Measurements from ENCODE around the gene ACACB. TPM values are rescaled to one million over a fixed set of nuclear protein-coding genes. Genes with fewer than 3 reads are reported as not detected.
A peak's percentile ranks its signal among the peaks of the same experiment; 100 is the strongest.

ACACB gene
- total and polyA plus RNA-seq, 2 donors (not counting 3 experiments of a cell fraction or from before 2014, with no cell fraction given): 1.3 to 5.7 TPM

GRCh38 chr12:109263439-109263838, 147.1 kb downstream of the ACACB start:
- TF ChIP-seq FOS (IDR thresholded peaks at IDR 0.05; ENCODE audit: borderline replicate concordance, insufficient read depth, low read length): no peak
- TF ChIP-seq GATA2 (IDR thresholded peaks at IDR 0.05; ENCODE audit: insufficient read depth, insufficient read length, low read depth, low read length): no peak
- TF ChIP-seq POLR2A (IDR thresholded peaks at IDR 0.05; ENCODE audit: low read depth, low read length): no peak
- no peak for TF ChIP-seq MYC (IDR thresholded peaks at IDR 0.05; ENCODE audit: low read depth, low read length)
- no TSS peak for BruUV-seq (replicated peaks)
- dilution Hi-C loops (cut with MboI; ENCODE audit: extremely low pct_ligation_motif_present, low sequenced_read_pairs): no loop called here
- ChIA-PET CTCF (interaction anchor here (0.5 to 6.8 kb wide), 16 partner anchors 8 to 152 kb away, joined by 3 to 190 read pairs (median 4); no protein-coding TSS in a partner anchor), POLR2A (no interaction called here)
- Histone ChIP-seq H3K9me1 (replicated peaks; ENCODE audit: control insufficient read depth, extremely low read depth, insufficient read depth, low read length) (no peaks in the 10 kb centered on the region), H2AFZ (ENCODE audit: low read depth, low read length) (no peak overlapping the region), H3K4me3 (replicated peaks in 1 of 3; ENCODE audit: insufficient read depth in 1 of 3, low read depth in 1 of 3, low read length in 3 of 3) (no peak overlapping the region), H3K4me2 (ENCODE audit: insufficient read depth, low read length) (no peak overlapping the region), H3K4me1 (ENCODE audit: control insufficient read depth, extremely low read depth, insufficient read depth, low read length) (no peaks in the 10 kb centered on the region), H3K27me3 (ENCODE audit: control insufficient read depth in 2 of 2, insufficient read depth in 2 of 2, low read length in 2 of 2) (no peaks in the 10 kb centered on the region), H3K9me3 (replicated peaks; ENCODE audit: control insufficient read depth, insufficient read depth, low read length) (no peaks in the 10 kb centered on the region), H3K36me3 (ENCODE audit: control insufficient read depth in 2 of 2, extremely low read depth in 1 of 2, insufficient read depth in 2 of 2, low read length in 2 of 2) (no peaks in the 10 kb centered on the region), H3K27ac (ENCODE audit: insufficient read depth, low read depth, low read length) (no peak overlapping the region), H4K20me1 (replicated peaks; ENCODE audit: control insufficient read depth, extremely low read depth, insufficient read depth, low read length) (no peaks in the 10 kb centered on the region), H3K9ac (replicated peaks; ENCODE audit: extremely low read depth, insufficient read depth, low read length) (no peak overlapping the region), H3K79me2 (ENCODE audit: control insufficient read depth, insufficient read depth, low read length) (no peaks in the 10 kb centered on the region)
- intact Hi-C loops (cut with micrococcal nuclease): loop anchor here (5.0 kb wide), 1 partner anchor 151 kb away; no protein-coding TSS in a partner anchor
- FAIRE-seq: no peak
- DNase-seq (ENCODE audit: low read depth, low spot score): no peak

- Histone ChIP-seq H3K27me3 (ENCODE audit: control insufficient read depth in 2 of 2, insufficient read depth in 2 of 2, low read length in 2 of 2) (no peaks in the 10 kb centered on the region), H4K20me1 (replicated peaks; ENCODE audit: control insufficient read depth, extremely low read depth, insufficient read depth, low read length) (no peaks in the 10 kb centered on the region), H3K9ac (replicated peaks; ENCODE audit: extremely low read depth, insufficient read depth, low read length) (no peak overlapping the region), H3K36me3 (ENCODE audit: control insufficient read depth in 2 of 2, extremely low read depth in 1 of 2, insufficient read depth in 2 of 2, low read length in 2 of 2) (no peaks in the 10 kb centered on the region), H3K4me1 (ENCODE audit: control insufficient read depth, extremely low read depth, insufficient read depth, low read length) (no peaks in the 10 kb centered on the region), H2AFZ (ENCODE audit: low read depth, low read length) (no peak overlapping the region), H3K27ac (ENCODE audit: insufficient read depth, low read depth, low read length) (no peak overlapping the region), H3K79me2 (ENCODE audit: control insufficient read depth, insufficient read depth, low read length) (no peaks in the 10 kb centered on the region), H3K9me1 (replicated peaks; ENCODE audit: control insufficient read depth, extremely low read depth, insufficient read depth, low read length) (no peaks in the 10 kb centered on the region), H3K4me3 (replicated peaks in 1 of 3; ENCODE audit: insufficient read depth in 1 of 3, low read depth in 1 of 3, low read length in 3 of 3) (no peak overlapping the region), H3K4me2 (ENCODE audit: insufficient read depth, low read length) (no peak overlapping the region), H3K9me3 (replicated peaks; ENCODE audit: control insufficient read depth, insufficient read depth, low read length) (no peaks in the 10 kb centered on the region)
- dilution Hi-C loops (cut with MboI; ENCODE audit: extremely low pct_ligation_motif_present, low sequenced_read_pairs): no loop called here
- TF ChIP-seq EZH2 (IDR thresholded peaks at IDR 0.05; ENCODE audit: borderline replicate concordance, low read depth, low read length, severe bottlenecking) (no peak), CTCF (IDR thresholded peaks at IDR 0.05; ENCODE audit: extremely low read depth in 1 of 2, insufficient read depth in 1 of 2, low read depth in 1 of 2, low read length in 2 of 2) (peak; percentile 86 to 91), POLR2AphosphoS5 (IDR thresholded peaks at IDR 0.05; ENCODE audit: insufficient read depth, low read depth, low read length) (no peak), MYC (IDR thresholded peaks at IDR 0.05; ENCODE audit: low read depth, low read length) (no peak)
- CTCF ChIA-PET: interaction anchor here (0.5 to 6.8 kb wide), 18 partner anchors 8 to 344 kb away, joined by 3 to 190 read pairs (median 4); no protein-coding TSS in a partner anchor
- no TSS peak for BruUV-seq (replicated peaks)
- POLR2A ChIA-PET: no interaction called here
- intact Hi-C loops (cut with micrococcal nuclease): loop anchor here (1.0 to 5.0 kb wide), 2 partner anchors 121 to 152 kb away; no protein-coding TSS in a partner anchor
- peak; percentile 40 for DNase-seq (ENCODE audit: low read depth, low spot score)
- FAIRE-seq: peak; percentile 73
These were observed 147.9 kb downstream of the ACACB start for GRCh38 chr12:109264095-109264942.

All from endothelial cell of umbilical vein (primary cell).